Activated T-cell treated with anti-CD3 and anti-CD28 coated beads, Interleukin-2, amount 50 U/mL, for 48 hours (primary cell): ENCODE data around the gene SLC15A5.

ENCODE experiments used
- DNase-seq, 2 experiments: peaks; one replicate each; pipeline ENCODE4 v3.0.0-alpha.2; 2020

SLC15A5 gene

DNA sequence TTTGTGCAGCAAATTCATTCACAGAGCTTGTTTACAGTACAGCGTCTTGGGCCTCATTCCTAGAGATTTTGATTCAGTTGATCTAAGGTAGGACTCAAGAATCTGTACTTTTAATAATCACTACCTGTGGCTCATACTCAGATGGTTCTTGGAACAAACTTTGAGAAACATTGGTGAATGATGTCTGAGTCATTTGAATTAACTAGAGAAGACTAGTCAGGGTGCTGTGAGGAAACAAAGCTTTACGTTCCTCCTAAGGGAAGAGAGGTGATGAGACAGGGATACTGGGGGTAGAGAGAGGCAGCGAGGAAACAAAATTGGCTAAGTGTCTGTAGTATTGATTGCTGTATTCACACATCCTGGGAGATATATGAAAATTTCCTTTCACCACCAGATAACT is 109.4 kb downstream of the SLC15A5 start:
- DNase-seq: no peak

DNA sequence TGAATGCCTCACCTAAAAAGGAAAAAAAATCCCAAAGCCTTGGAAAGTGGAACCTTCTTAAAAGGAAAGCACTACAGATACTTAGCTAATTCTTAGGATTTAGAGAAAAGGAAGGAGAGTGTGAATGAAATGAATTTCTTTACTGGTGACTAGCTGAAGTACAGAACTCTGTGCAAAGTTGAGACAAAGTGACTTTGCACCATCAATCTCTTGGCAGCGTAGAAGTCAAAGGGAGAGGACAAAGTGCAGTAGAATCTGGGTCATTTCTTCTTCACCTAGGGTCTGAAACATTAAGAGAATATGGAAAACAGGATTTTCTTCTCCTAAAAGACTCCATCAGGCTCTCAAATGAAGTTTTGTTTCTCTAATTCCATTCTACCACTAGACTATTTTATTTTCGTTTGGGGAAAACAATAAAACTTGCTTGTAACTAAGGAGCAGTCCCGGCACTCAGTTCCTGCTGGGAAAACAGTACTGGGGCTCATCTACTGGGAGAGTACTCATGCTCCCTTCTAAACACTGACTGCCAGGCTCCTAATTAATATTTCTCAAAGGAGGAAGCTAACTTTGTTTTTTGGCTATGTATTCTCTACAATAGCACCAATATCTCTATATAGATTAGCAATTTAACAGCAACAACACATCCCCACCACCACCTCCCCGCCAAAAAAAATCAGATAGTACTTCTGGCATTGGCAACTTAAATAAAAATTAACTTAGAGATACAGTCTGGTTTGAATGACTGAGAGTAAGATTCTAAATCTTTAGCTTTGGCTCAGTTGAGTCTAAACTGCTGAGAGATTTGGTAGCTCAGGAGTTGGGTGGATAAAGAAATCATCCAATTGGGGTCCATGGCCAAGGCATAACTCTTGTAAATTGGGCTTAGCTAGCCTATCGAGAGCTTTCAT is 110.7 kb downstream of the SLC15A5 start:
- no peak for DNase-seq

DNA sequence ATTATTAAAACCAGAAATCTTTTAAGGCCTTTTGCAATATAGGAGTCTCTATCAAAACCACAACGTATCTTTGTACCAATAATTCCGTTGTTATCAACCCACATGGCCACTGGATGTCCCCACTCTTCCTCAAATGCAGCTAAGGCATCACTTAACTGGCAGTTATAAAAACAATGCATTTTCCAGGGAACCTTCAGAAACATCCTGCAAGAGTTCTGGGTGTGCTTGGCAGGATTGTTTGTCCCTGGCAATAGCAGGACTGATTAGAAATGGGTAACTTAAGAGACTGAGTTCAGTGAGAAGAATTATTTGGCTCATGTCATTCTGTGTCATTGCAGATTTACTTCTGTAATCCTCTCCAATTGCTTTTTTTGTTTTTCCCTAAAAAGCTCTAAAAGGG is 112.0 kb downstream of the SLC15A5 start:
- no peak for DNase-seq

DNA sequence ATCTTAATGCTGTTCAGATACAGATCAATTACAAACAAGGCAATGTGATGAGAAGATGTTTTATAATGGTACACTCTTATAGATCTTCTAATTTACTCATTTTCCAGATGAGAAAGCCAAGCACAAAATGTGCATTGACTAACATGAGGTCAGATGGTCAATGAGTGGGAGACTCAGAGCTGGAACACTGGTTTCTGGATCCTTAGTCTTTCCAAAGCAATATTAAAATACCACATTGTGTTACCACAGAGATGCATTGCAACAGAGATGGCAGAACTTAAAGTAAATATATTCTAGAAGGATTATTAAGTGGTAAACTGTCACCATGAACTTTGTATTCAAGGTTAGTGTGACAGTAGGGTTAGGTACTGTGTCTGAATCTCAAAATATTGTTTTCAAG is 113.6 kb downstream of the SLC15A5 start:
- no peak for DNase-seq

DNA sequence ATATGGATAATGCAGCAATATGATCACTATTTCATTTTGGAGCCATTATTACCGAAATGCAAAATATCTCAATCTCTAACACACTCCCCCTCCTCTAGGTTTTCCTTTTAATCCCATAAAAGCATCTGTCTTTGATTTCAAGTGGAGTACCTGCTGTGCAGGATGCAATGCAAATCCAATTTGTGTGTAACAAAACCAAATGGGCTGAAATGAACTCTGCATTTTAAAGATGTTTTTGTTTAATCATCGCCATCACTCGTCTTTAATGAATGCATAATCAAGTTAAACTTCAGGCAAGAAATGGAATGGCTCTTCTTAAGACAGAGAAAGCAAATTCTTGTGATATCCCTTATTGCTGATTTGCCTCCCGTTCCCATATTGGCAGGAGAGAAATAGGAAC is 114.3 kb downstream of the SLC15A5 start:
- no peak for DNase-seq

DNA sequence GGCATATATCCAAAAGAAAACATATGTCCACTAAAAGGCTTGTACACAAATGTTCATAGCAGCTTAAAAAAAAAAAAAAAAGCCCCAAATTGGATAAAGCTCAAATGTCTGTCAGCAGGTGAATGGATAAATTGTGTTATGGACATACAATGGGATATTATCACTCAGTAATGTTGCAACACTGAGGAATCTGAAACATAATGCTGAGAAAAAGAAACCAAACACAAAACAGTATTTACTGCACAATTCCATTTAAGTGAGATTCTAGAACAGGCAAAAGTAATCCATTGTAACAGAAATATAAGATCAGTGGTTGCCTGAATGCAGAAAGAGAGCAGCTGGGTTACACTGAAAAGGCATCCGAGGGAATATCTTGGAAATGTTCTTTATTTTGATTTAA is 117.9 kb downstream of the SLC15A5 start:
- no peak for DNase-seq

DNA sequence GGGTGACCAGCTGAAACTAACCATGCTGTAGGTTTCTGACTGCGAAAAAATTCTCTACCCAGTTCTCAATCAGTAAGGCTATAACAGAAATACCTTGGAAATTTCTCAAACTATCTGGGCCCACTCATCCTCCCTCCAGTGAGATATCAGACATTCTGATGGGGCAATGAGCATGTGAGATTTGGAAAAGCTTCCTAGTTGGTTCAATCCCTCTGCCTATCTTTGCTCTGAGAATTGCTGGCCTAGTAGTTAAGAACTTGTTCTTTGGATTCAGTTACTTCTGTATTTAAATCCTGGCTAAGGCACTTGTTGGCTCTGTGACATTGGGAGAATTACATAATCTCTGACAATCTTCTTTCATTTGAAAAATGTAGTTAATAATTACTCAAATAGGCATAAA is 119.4 kb downstream of the SLC15A5 start:
- DNase-seq: no peak

DNA sequence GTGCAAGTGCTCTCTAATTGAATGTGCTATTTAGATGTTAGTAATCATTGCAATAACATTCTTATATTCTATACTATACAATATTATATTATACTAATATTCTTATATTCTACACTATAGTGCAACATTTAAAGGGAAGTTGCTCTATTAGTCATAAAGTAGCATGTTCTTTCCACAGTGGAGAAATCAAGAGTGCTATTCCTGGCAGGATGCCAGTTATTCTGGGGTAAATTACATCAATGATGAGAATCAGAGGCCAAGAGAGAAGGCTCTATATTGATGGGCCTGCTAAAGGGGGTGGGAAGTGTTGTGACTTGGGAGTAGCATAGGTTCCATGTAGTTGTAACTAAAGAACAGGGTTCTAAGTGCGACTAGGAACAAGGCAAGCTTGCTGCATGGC is 121.5 kb downstream of the SLC15A5 start:
- DNase-seq: no peak

DNA sequence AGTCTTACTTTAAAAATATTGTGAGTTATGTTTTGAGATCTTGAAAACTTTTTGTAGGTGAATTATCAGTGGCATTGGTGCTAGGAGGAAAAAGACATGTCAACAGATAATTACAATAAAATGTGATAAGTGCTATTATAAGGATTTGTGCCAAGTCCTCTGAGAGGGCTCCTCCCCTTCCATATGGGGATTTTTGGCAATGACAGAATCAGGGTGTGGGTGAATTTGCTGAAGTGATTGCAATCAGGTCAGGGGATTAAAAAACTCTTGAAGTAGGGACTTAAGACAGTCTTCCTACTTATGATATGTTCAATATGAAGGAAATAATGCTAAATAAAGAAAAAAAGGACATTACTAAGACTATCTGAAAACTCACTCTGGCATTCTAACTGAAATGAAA is 122.5 kb downstream of the SLC15A5 start:
- DNase-seq: no peak

DNA sequence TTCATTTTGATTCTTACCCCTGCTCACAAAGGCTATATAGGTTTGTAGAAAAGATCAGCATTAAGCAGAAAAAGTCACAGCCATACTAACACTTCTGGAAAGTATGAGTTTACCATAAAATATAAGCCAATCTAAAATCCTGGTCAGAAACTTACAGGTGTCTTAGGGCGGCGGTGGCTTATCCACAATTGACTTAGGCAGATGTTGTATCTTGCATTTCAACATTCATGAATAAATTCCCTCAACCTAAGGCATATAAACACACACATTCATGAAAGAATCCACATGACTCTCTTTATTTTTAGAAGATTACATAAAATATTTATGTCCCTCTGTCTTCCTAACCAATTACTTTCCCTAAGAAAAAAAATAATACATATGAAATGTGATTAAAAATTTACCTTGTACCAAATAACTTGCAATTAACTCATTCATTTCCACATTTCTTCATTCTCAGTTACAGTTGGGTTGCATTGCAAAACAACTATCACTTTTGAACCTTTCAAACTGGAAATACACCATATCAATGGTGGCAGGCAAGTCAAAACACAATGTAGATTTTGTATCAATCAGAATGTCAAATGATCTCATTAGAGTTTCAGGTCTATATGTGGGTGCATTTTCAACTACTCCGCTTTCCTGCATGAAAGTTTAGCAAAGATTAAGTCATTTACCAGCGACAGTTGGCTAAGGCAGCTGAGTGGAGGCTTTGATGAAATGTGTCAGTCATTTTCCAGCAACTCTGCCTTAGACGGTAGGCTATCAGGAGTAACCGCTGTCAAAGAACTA is 124.4 kb downstream of the SLC15A5 start:
- DNase-seq: no peak

DNA sequence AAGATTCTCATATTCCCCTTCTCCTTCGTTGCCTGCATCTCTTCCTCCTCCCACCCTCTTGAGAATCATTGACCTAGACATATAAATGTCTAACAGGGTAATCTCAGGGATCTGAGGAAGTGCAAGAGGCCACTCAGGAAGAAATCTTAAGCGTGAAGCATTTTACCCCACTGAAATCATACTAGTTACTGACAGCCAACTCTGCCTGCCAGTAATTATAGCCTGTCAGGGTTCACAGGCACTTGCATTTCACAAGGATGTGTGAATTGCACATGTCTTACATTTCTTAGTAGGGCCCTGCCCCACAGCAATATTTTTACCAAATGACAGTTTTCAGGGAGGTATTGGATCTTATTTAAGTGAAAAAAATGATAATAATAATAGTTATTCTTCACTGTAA is 127.2 kb downstream of the SLC15A5 start:
- no peak for DNase-seq

DNA sequence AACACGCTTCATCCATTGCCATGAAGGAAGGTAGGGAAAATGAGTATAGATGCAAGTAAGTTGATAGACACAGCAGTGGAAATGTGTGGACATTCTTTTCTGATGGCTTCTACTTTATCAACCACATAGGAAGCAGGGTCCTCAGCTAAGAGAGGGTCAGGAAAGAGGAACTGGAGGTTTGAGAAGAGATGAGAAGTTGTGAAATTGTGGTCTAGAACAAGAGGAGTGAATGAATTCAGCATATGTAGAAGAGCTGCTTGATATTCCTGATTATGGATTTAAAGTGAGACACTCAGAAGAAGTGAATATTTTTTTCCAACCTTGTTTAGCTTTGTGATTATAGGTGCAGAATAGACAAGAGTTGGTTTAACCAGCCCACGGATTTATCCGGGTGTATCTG is 128.5 kb downstream of the SLC15A5 start:
- no peak for DNase-seq
